SHP77 treated with DMSO at 0.1 percent for 48 hours (cell line): ENCODE measurements around the gene ICOS.

Experiments used
- DNase-seq: peaks from one replicate; lab custom pipeline; 2025; lab: John Stamatoyannopoulos, UW

Gene ICOS

GRCh38 chr2:204010628-204011560 lies 74.3 kb downstream of the ICOS start:
- no peak for DNase-seq
